SW 1271 (cell line): ENCODE data around the gene KANK2.

Source experiments
- DNase-seq, 2 experiments: peaks; one replicate each; lab custom pipeline; 2025; lab: John Stamatoyannopoulos, UW

KANK2 gene

DNA sequence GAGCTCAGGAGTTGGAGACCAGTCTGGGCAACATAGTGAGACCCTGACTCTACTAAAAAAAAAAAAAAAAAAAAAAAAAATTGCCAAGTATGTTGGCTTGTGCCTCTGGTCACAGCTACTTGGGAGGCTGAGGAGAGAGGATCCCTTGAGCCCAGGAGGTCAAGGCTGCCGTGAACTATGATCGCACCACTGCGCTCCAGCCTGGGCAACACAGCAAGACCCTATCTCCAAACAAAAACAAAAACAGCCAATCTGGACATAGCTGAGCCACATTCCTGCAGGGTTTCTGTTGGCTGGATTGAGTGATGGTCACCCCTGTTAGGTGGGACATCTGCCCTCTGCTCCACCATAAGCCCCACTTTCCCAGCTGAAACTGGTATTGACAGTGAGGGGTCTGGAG is 28.5 kb upstream of the KANK2 start:
- DNase-seq: no peak

DNA sequence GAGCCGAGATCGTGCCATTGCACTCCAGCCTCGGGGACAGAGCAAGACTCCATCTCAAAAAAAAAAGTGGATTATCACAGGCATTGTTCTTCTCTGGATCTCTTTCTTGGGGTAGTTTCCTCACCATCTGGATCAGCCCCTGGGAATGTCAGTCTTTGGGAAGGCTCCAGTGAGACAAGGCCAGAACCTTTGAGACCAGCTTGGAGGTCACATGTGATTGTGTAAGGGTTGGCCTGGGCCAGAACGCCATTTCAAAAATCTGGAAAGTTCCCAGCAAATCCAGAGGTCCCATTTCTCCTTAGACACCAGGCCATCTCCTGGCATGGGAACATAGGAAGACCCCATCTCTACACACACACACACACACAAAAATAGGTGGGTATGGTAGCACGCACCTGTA is 27.8 kb upstream of the KANK2 start:
- DNase-seq: no peak

DNA sequence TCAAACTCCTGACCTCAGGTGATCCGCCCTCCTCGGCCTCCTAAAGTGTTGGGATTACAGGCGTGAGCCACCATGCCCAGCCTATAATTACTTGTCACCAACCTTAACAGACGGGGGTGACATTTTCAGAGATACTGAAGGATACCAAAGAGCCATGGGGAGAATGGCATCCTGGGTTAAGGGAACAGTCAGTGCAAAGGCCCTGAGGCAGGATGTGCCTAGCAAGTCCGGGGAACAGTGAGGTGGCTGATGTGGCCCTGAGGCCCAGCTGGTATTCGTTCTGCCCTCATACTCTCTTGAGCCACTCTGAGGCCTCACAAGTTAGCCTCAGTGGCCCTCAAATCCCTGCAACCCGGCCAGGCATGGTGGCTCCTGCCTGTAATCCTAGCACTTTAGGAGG is 27.1 kb upstream of the KANK2 start:
- no peak for DNase-seq

DNA sequence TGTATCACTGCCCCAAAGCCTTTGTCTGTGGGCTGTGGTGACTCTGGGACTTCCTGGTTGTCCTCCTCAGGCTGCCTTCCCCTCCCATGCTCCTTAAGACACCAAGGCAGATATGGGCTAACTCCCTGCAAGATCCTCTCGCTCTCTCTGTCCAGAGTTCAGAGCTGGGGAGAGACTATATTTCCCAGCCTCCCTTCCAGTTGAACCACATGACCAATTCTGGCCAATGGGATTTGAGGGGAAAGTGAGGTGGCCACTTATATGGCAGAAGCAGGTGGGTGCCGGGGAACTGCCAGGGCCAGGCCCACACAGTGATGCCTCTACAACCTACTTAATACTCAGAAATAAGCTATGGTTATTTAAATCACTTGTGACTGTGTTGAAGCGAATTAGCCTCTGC is 25.9 kb upstream of the KANK2 start:
- no peak for DNase-seq

DNA sequence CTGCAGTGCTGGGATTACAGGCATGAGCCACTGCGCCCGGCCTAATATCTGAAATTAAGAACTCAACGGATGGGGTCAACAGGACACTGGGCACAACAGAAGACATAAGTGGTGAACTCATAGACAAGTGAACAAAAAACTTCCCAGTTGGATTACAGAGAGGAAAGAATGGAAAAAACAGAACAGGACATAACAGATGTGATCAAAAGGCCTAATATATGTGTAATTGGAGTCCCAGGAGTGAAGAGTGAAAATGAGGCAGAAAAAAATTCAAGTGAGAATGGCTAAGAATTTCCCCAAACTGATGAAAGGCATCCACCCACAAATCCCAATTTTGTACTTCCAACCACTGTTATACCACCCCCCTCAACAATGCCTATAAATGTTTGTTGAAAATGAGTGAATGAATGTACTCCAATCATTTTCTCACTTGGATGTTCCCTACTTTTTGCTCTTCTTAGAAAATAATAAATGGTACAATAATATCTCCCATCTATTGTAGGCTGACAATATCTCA is 23.8 kb upstream of the KANK2 start:
- no peak for DNase-seq

DNA sequence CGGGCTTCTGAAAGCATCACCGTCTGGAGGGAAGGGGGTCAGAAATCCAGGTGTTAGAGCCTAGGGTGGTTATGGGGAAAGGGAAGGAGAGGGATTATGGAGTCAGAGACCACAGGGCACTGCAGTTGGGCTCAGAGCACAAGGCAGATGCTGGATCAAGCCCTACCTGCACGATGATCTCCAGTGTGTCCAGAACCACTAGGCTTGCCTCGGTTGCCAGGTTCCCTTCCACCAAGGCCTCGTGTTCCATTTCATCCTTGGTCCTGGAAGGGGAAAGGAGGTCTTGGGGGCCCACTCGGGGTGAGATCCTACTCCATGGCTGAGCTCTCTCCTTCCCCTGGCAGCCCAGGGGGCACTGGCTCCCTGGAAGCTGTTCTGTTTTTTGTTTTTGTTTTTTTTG is 17.0 kb upstream of the KANK2 start:
- DNase-seq: no peak

DNA sequence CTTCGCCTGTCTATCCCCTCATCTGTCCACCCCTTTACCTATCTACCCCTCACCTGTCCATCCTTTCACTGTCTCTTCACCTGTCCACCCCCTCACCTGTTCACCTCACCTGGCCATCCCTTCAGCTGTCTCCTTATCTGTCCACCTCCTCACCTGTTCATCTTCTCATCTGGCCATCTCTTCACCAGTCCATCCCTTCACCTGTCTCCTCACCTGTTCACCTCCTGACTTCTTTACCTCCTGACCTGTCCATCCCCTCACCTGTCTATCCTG is 13.2 kb upstream of the KANK2 start:
- DNase-seq: no peak

DNA sequence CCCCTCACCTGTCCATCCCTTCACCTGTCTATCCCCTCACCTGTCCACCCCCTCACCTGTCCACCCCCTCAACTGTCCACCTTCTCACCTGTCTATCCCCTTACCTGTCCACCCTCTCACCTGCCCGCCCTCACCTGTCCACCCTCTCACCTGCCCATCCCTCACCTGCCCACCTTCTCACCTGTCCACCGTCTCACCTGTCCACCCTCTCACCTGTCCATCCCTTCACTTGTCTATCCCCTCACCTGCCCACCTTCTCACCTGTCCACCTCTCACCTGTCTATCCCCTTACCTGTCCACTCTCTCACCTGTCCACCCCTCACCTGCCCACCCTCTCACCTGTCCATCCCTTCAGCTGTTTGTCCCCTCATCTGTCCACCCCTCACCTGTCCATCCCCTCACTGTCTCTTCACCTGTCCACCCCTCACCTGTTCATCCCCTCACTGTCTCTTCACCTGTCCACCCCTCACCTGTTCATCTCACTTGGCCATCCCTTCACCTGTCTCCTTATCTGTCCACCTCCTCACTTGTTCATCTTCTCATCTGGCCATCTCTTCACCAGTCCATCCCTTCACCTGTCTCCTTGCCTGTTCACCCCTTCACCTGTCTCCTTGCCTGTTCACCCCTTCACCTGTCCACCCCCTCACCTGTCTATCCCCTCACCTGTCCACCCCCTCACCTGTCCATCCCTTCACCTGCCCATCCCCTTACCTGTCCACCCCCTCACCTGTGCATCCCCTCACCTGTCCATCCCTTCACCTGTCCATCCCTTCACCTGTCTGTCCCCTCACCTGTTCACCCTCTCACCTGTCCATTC is 12.7 kb upstream of the KANK2 start:
- DNase-seq: no peak

DNA sequence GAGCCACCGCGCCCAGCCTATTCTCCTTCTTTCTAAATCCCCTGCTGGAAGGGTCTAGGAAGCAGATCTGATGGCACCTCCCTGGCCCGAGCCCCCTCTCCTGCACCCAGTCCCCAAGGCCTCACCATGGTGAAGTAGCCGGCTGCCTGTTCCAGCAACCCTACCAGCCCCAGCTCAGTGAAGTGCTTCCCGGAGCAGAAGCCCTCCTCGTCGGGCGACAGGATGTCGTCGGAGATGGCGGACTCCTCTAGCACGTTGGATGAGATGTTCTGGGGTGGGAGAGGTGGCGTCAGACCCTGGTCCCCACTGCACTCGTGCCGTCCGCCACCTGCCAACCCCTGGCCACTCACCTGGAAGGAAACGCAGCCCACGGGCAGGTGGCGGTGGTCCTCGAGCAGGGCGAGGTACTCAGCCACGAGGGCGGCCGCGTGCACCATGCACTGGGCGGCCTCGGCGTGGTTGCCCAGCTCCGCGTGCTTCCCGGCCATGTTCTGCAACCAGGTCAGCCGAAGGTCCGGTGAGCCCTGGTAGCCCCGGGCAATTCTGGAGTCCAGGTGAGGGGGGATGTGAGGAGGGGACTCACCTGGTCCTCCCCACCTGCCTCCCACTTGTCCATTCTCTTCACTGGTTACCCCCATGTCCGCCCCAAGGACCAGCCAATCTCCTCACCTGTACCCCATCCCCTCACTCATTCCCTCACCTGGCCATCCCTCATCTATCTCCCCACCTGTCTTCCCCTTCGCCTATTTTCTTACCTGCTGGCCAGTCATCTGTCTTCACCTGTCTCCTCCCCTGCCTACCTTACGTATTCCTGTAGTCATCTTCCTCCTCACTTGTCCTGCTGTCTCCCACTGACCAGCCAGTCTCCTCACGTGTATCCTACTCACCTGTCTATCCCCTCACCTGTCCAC is 11.5 kb upstream of the KANK2 start:
- no peak for DNase-seq

DNA sequence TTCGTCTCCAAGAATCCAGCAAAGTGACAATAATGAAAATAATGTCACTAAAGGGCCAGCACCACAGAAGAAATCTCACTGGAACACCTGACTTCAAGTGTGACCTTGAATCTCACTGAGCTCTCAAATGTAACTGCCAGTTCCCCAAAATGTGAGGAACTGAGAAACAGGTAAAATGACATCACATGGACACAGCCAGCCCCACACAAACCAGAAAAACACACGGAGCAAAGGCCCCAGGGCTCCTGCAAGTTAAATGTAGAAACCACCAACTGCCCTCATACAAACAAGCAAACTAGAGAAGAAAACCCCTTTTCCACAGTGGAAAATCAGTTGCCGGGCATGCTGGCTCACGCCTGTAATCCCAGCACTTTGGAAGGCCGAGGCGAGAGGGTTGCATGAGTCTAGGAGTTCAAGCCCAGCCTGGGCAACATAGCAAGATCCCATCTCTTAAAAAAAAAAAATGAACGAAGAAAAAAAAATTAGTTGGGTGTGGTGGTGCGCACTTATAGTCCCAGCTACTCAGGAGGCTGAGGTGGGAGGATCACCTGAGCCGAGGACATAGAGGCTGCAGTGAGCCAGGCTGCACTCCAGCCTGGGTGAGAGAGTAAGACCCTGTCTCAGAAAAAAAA is 8.7 kb upstream of the KANK2 start:
- DNase-seq: no peak

DNA sequence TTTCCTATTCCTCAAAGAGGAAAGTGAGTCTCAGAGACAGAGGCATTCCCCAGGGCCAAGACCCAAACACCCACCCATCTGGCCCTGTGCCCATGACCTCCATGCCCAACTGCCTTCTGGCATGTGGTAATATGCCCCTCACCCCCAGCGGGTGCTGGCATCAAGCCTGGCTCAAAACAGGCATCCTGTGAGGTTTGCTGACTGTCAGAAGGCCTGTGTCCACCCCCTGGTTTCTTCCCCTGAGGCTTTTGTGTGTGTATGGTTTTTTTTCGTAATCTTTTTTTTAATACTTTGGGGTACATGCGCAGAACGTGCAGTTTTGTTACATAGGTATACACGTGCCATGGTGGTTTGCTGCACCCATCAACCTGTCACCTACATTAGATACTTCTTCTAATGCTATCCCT is 7.6 kb upstream of the KANK2 start:
- no peak for DNase-seq

DNA sequence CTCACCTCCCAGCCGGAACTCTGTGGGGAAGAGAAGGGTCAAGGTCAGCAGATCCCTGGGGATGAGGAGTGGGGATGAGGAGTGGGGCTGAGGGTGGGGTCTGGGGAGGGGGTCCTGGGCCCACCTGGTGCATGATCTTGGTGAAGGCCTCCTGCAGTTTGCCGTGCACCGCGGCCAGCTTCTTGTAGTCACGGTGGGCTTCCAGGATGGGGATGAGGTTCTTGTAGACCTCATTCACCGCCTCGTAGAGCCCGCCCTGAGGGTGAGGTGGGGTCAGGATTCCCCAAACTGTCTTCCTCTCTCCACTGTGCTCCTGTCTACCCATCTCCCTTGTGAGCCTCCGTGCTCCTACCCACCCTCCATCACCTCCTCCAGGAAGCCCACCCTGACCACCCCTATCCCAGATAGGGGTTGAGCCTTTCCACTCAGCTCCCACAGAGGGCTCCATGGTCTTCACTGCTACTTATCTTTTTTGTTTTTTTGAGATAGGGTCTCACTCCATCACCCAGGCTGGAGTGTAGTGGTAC is 6.8 kb upstream of the KANK2 start:
- DNase-seq: no peak

DNA sequence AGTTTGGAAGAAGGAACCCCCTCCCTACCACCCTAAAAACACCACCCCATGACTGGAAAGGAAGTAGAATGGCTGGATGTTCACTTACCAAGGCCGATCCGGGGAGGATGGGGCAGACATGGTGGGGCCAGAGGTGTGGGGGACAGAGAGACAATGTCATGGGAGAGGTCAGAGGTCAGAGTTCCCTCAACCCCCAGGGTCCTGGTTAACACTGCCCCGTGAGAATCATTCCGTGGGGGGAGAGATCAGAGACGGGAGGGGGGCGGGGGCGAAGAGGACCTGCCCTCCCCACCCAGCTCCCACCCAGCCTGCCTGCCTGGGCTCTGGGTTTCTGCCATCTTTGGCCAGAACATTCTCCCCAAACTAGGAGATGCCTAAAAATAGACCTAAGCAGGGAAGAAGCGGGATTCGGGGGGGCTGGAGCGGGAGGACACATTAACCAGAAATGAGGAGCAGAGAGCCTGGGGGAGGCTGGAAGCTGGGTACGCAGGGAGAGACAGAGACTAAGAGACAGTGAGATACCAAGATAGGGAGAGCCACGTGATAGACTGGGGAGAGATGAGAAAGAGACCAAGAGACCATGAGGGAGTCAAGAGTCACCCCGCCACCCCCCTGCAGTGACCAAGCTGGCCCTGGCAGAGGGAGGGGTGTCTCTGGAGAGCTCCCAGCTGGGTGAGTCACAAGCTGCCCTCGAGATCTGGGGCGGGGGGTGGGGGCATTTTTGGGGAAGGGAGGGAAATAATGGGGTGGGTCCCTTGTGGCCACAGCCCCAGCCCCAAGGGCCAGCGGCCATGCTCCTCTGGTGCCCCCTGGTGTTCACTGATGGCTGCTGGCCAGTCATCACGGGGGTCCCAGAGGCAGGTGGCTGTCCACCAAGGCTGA is 6.1 kb upstream of the KANK2 start:
- DNase-seq: peak in 1 of 2 experiments; percentile 33

DNA sequence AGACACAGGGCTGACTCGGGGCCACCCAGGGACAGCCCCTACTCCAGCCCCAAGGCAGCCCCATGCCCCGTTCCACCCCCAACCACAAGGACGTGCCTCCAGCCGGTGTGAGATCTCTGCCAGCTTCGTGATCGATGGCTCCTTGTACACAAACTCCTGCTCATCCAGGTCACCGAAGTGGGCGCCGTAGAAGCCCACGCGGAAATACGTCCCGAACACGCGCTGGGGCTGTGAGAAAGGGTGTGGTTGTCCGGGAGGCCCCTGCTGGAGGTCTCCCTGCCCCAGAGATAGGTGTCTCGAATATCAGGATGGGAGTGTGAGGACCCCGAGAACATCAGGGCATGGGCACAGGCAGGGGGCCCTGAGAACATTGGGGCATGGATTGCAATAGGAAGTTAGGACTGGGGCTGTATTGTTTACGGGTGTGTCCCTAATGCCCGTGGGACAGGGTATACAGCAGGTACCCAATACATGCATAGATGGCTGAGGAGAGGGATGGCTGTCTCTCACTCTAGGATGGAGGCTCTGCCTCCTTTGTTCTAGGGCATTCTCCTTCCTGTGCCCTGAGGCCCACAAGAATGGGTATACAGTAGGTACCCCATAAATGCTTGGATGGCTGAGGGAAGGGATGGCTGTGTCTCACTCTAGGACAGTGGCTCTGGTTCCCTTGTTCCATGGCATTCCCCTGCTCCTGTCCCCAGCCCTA is 5.3 kb upstream of the KANK2 start:
- DNase-seq: no peak

DNA sequence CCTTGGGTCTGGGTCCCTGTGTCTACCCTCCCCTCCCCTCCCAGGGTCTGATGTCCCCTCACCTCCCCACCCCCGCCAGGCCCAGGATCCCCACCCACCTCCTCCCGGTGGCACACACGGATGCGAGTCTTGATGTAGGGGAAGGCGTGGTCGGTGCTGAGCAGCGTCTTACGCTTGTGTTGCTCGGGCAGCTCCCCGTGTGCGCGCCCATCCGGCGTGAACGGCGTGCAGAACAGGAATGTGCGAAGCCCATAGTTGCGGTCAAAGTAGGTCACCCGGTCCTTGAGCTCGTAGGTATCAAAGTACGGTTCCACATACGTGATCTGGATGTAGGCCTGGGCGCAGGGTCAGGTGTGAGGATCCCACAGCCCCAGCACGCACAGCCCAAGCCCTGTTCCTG is 4.4 kb upstream of the KANK2 start:
- no peak for DNase-seq

DNA sequence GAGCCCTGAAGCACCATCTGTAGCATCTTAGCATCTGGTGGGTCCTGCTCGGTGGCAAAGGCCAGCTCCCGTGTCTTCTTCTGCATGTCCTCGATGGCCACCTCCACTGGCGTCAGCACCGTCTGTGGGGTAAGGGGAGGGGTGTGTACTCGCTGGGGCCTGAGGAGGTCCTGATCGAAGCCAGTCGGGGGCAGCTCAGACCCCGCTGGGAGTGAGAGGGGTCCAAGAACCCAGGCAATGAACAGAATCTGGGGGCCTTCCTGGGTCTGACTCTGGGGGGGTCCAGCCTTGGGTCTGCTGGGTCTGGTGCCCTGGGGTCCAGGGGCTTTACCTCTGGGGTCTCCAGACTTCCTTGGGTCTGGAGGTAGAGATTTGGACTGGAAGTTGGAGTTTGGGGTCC is 3.6 kb upstream of the KANK2 start:
- no peak for DNase-seq

DNA sequence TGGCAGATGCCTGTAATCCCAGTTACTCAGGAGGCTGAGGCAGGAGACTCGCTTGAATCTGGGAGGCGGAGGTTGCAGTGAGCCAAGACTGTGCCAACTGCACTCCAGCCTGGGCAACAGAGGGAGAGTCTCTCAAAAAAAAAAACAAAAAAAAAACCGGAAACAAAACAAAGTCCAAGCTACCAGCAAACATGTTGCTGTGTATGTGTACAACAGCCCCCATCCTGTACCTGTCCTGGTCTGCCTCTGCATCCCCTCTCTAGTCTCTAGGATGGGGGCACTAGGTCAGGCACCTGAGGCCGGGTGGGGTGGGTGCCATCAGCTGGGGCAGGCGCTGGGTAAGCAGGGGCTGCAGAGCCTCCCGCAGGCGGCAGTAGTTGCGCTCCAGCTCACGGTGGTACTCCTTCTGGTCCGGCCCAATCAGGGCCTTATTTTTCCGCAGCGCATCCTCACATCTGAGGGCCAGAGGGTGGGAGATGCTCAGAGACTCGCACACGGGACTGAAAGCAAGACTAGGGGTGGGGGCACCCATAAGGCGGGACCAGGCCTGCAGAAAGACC is 2.8 kb upstream of the KANK2 start:
- DNase-seq: no peak

DNA sequence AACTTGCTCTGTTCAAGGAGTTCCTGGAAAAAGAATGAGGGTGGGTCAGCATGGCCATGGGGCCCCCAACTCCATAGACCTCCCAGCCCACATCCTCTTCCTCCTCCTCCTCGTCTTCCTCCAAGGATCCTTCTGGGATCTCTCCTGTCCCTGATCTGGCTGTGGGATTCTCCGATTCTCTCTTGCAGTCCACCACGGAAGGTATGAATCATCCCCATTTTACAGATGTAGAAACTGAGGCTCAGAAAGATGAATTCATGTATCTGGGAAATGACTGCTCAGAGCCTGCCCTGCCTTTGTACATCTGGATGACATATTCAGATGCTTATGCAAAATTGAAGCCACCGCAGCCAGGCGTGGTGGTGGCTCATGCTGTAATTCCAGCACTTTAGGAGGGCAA is 2.2 kb upstream of the KANK2 start:
- no peak for DNase-seq

DNA sequence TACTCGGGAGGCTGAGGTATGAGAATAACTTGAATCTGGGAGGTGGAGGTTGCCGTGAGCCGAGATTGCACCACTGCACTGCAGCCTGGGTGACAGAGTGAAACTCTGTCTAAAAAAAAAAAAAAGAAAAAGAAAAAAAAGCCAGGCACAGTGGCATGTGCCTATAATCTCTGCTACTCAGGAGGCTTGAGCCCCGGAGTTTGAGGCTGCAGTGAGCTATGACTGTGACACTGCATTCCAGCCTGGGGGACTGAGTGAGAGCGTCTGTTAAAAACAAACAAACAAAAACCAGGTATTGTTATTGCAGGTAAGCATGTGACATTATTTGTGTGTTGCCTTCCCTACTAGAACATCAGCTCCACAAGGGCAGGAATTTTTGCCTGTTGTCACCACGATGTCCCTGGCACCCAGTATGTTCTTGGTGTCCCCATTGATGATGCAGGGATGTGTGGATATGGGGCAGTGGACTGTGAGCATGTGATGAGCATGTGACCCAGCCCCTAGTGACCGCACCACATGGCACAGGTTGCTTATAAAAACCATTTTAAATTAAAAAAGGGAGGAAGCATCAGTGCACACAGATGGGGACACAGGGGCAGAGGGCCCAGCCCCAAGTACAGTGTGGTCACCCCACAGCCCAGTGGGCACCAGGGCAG is 1.6 kb upstream of the KANK2 start:
- DNase-seq: no peak

DNA sequence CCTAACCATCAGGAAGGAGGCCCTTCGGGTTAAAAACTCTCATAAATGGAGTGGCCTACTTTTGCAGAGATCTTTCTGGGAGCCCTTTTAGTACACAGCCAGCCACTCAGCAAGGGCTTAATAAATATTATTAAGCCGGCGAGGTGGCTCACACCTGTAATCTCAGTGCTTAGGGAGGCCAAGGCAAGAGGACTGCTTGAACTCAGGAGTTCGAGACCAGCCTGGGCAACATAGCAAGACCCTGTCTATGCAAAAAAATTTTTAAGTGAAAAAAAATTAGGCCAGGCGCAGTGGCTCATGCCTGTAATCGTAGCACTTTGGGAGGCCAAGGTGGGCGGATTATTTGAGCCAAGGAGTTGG is 810 bp upstream of the KANK2 start:
- DNase-seq: no peak
